IPS DF 6.9 (cell line): ENCODE data around the gene RMI1.
"Not testable (repeated sequence)": the region's sequence is repeated elsewhere in the genome, so short reads cannot be mapped to it uniquely, and the experiment has no call there.

Experiments
- DNase-seq: peaks from one replicate; pipeline ENCODE4 v3.0.0-alpha.2; 2013; ENCODE audit warnings: low read depth, low spot score
- H3K27ac ChIP-seq: one replicate; pipeline ENCODE4 v1.5.1; 2013; ENCODE audit warnings: low read length, control low read depth
- H3K27me3 ChIP-seq: 2 replicates; pipeline ENCODE4 v1.6.1; 2013; ENCODE audit warnings: mild to moderate bottlenecking, low read length; ENCODE audit not compliant: control insufficient read depth, insufficient read depth
- H3K36me3 ChIP-seq: 2 replicates; pipeline ENCODE4 v1.6.1; 2013; ENCODE audit warnings: low read length; ENCODE audit not compliant: control insufficient read depth, insufficient read depth
- H3K4me1 ChIP-seq: 2 replicates; pipeline ENCODE4 v1.6.1; 2013; ENCODE audit warnings: low read length; ENCODE audit not compliant: control insufficient read depth, insufficient read depth
- H3K4me3 ChIP-seq: 2 replicates; pipeline ENCODE4 v1.5.1; 2013; ENCODE audit warnings: mild to moderate bottlenecking, low read length
- H3K9me3 ChIP-seq: 2 replicates; pipeline ENCODE4 v1.6.1; 2013; ENCODE audit warnings: low read length, inconsistent platforms; ENCODE audit not compliant: control insufficient read depth, insufficient read depth
- WGBS: extraction: QIAGEN DNeasy Blood & Tissue Kit; methylation state at CpG from one replicate; pipeline ENCODE4 v1.1.7; 2013; ENCODE audit warnings: mixed read lengths, missing lambda C conversion rate; ENCODE audit not compliant: insufficient read length, insufficient coverage; 5-methylcytosine and 5-hydroxymethylcytosine counted together

RMI1 gene

GRCh38 chr9:84000186-84000585 is 19.6 kb downstream of the RMI1 start:
- Histone ChIP-seq H3K27me3 (no peaks in the 10 kb centered on the region), H3K4me3 (no peak overlapping the region), H3K36me3 (peaks cover 3% of the 10 kb centered on the region; the same call in 1 of the 2 replicates), H3K27ac (no peak overlapping the region), H3K4me1 (no peaks in the 10 kb centered on the region), H3K9me3 (no peaks in the 10 kb centered on the region)
- DNase-seq, result no peak
- no CpG with 5 or more reads among the region's 3 CpGs for WGBS

- H3K4me3 ChIP-seq, result no peak overlapping the region
- DNase-seq, result no peak
- no peak overlapping the region for H3K27ac ChIP-seq
- H3K36me3 ChIP-seq, result peaks cover 3% of the 10 kb centered on the region; the same call in 1 of the 2 replicates
- no CpG with 5 or more reads among the region's 2 CpGs for WGBS
- H3K27me3 ChIP-seq, result no peaks in the 10 kb centered on the region
- H3K4me1 ChIP-seq, result no peaks in the 10 kb centered on the region
- H3K9me3 ChIP-seq, result no peaks in the 10 kb centered on the region
Measured at GRCh38 chr9:84001621-84002020, 21.0 kb downstream of the RMI1 start.

- no peaks in the 10 kb centered on the region for H3K27me3 ChIP-seq
- H3K4me1 ChIP-seq, result no peaks in the 10 kb centered on the region
- peaks cover 3% of the 10 kb centered on the region; the same call in 1 of the 2 replicates for H3K36me3 ChIP-seq
- H3K27ac ChIP-seq, result no peak overlapping the region
- DNase-seq, result no peak
- no peaks in the 10 kb centered on the region for H3K9me3 ChIP-seq
- H3K4me3 ChIP-seq, result no peak overlapping the region
Measured at GRCh38 chr9:84002344-84002743, 21.7 kb downstream of the RMI1 start.

- no peak overlapping the region for H3K4me3 ChIP-seq
- WGBS, result no CpG with 5 or more reads among the region's 3 CpGs
- DNase-seq, result no peak
- no peaks in the 10 kb centered on the region for H3K27me3 ChIP-seq
- H3K4me1 ChIP-seq, result no peaks in the 10 kb centered on the region
- no peaks in the 10 kb centered on the region for H3K9me3 ChIP-seq
- no peak overlapping the region for H3K27ac ChIP-seq
- peaks cover 3% of the 10 kb centered on the region; the same call in 1 of the 2 replicates for H3K36me3 ChIP-seq
Measured at GRCh38 chr9:84003246-84003645, 22.6 kb downstream of the RMI1 start.

- no peak overlapping the region for H3K4me3 ChIP-seq
- H3K27ac ChIP-seq, result no peak overlapping the region
- DNase-seq, result no peak
- no peaks in the 10 kb centered on the region for H3K36me3 ChIP-seq
- no CpG with 5 or more reads among the region's 2 CpGs for WGBS
- no peaks in the 10 kb centered on the region for H3K9me3 ChIP-seq
- H3K27me3 ChIP-seq, result no peaks in the 10 kb centered on the region
- H3K4me1 ChIP-seq, result no peaks in the 10 kb centered on the region
Measured at GRCh38 chr9:84007662-84008061, 27.1 kb downstream of the RMI1 start.

- Histone ChIP-seq H3K27ac (no peak overlapping the region), H3K4me1 (no peaks in the 10 kb centered on the region), H3K36me3 (no peaks in the 10 kb centered on the region), H3K27me3 (no peaks in the 10 kb centered on the region), H3K9me3 (no peaks in the 10 kb centered on the region), H3K4me3 (no peak overlapping the region)
- DNase-seq, result no peak
- WGBS, result no CpG with 5 or more reads among the region's 4 CpGs
Measured at GRCh38 chr9:84024041-84024575, 43.5 kb downstream of the RMI1 start.

- H3K9me3 ChIP-seq, result no peaks in the 10 kb centered on the region
- no peaks in the 10 kb centered on the region for H3K4me1 ChIP-seq
- no peak overlapping the region for H3K4me3 ChIP-seq
- H3K36me3 ChIP-seq, result no peaks in the 10 kb centered on the region
- no peak overlapping the region for H3K27ac ChIP-seq
- DNase-seq, result no peak
- no CpG with 5 or more reads among the region's 4 CpGs for WGBS
- H3K27me3 ChIP-seq, result no peaks in the 10 kb centered on the region
Measured at GRCh38 chr9:84027201-84027600, 46.6 kb downstream of the RMI1 start.

GRCh38 chr9:84031534-84031933 is 50.9 kb downstream of the RMI1 start:
- no CpG with 5 or more reads among the region's 2 CpGs for WGBS

GRCh38 chr9:84041857-84042256 is 61.3 kb downstream of the RMI1 start:
- H3K4me3 ChIP-seq, H3K27me3 ChIP-seq, H3K4me1 ChIP-seq, H3K9me3 ChIP-seq, DNase-seq, H3K27ac ChIP-seq, H3K36me3 ChIP-seq: not testable (repeated sequence)
- WGBS, result no CpG with 5 or more reads among the region's 5 CpGs

More at GRCh38 chr9:84031534-84031933, 50.9 kb downstream of the RMI1 start:
- DNase-seq, result no peak
- no peaks in the 10 kb centered on the region for H3K9me3 ChIP-seq
- H3K4me3 ChIP-seq, result no peak overlapping the region
- H3K27ac ChIP-seq, result no peak overlapping the region
- H3K4me1 ChIP-seq, result no peaks in the 10 kb centered on the region
- no peaks in the 10 kb centered on the region for H3K36me3 ChIP-seq
- no peaks in the 10 kb centered on the region for H3K27me3 ChIP-seq

GRCh38 chr9:84045481-84046097 is 65.0 kb downstream of the RMI1 start:
- H3K27me3 ChIP-seq, result no peaks in the 10 kb centered on the region
- DNase-seq, result no peak
- no peaks in the 10 kb centered on the region for H3K9me3 ChIP-seq
- no peak overlapping the region for H3K4me3 ChIP-seq
- H3K4me1 ChIP-seq, result no peaks in the 10 kb centered on the region
- no peak overlapping the region for H3K27ac ChIP-seq
- WGBS, result no CpG with 5 or more reads among the region's 5 CpGs
- H3K36me3 ChIP-seq, result no peaks in the 10 kb centered on the region
